HFFc6 (cell line): ENCODE data around the gene TADA2B. TPM values are rescaled to one million over a fixed set of nuclear protein-coding genes. Genes with fewer than 3 reads are reported as not detected.

Experiments
- DNase-seq: peaks from one replicate; pipeline ENCODE4 v3.0.0-alpha.2; 2018
- H3K27ac Mint-ChIP-seq: 2 replicates; pipeline ENCODE4 v1.8.0; 2020; ENCODE audit warnings: mild to moderate bottlenecking, mixed read lengths
- H3K27me3 Mint-ChIP-seq: 2 replicates; pipeline ENCODE4 v1.8.0; 2021; ENCODE audit warnings: mild to moderate bottlenecking, moderate library complexity, mixed read lengths; ENCODE audit not compliant: insufficient read depth
- H3K36me3 Mint-ChIP-seq: 2 replicates; pipeline ENCODE4 v1.8.0; 2021; ENCODE audit warnings: low read depth, mixed read lengths
- H3K4me1 Mint-ChIP-seq: 2 replicates; pipeline ENCODE4 v1.8.0; 2020; ENCODE audit warnings: low read depth, mixed read lengths
- H3K4me3 Mint-ChIP-seq: 2 replicates; pipeline ENCODE4 v1.8.0; 2020; ENCODE audit warnings: mild to moderate bottlenecking, moderate library complexity, mixed read lengths
- H3K9me3 Mint-ChIP-seq: 2 replicates; pipeline ENCODE4 v1.8.0; 2020; ENCODE audit warnings: mild to moderate bottlenecking, mixed read lengths
- CTCF ChIP-seq: fragments of 200-600 bp; sonication (generic); IDR thresholded peaks from 2 replicates; pipeline ENCODE4 v1.5.0; 2021; ENCODE audit warnings: antibody characterized with exemption, mild to moderate bottlenecking
- total RNA-seq, 6 experiments: library from RNA; stranded (reverse); fragmentation: NEBNext Ultra II Directional; extraction: Animal tissue kit (Norgen Biotek cat#: 25700); gene quantifications; 2 replicates in 1 of 6; 3 replicates in 5 of 6; pipeline ENCODE4 v1.2.3, GENCODE V29; 2021

TADA2B gene
- total RNA-seq, 6 experiments from 2014 or later, result 15.5 to 19.9 (median 17.9) TPM

- H3K36me3 Mint-ChIP-seq, result peaks cover 18% of the 10 kb centered on the region; the same call in 1 of the 2 replicates
- H3K4me3 Mint-ChIP-seq, result no peak overlapping the region
- no peaks in the 10 kb centered on the region for H3K9me3 Mint-ChIP-seq
- H3K4me1 Mint-ChIP-seq, result peaks cover 40% of the 10 kb centered on the region
- no peak for TF ChIP-seq CTCF
- no peaks in the 10 kb centered on the region; the same call in 1 of the 2 replicates for H3K27me3 Mint-ChIP-seq
- DNase-seq, result no peak
- H3K27ac Mint-ChIP-seq, result no peak overlapping the region
These were observed 18.1 kb upstream of the TADA2B start for GRCh38 chr4:7025040-7025602.

GRCh38 chr4:7026107-7026506 lies 17.1 kb upstream of the TADA2B start:
- Mint-ChIP-seq H3K4me3 (no peak overlapping the region), H3K36me3 (peaks cover 20% of the 10 kb centered on the region; the same call in 1 of the 2 replicates), H3K9me3 (no peaks in the 10 kb centered on the region)

GRCh38 chr4:7027284-7027683 lies 15.9 kb upstream of the TADA2B start:
- H3K36me3 Mint-ChIP-seq, result peaks cover 24% of the 10 kb centered on the region; the same call in 1 of the 2 replicates

More at GRCh38 chr4:7026107-7026506, 17.1 kb upstream of the TADA2B start:
- no peak for DNase-seq
- Mint-ChIP-seq H3K27me3 (no peaks in the 10 kb centered on the region; the same call in 1 of the 2 replicates), H3K27ac (no peak overlapping the region), H3K4me1 (peaks cover 30% of the 10 kb centered on the region)
- no peak for TF ChIP-seq CTCF

GRCh38 chr4:7027913-7028312 lies 15.3 kb upstream of the TADA2B start:
- no peaks in the 10 kb centered on the region; the same call in 1 of the 2 replicates for H3K27me3 Mint-ChIP-seq
- no peak for DNase-seq
- no peak overlapping the region for H3K4me3 Mint-ChIP-seq
- H3K27ac Mint-ChIP-seq, result no peak overlapping the region; the same call in 1 of the 2 replicates
- peaks cover 15% of the 10 kb centered on the region for H3K4me1 Mint-ChIP-seq
- H3K36me3 Mint-ChIP-seq, result peaks cover 26% of the 10 kb centered on the region; the same call in 1 of the 2 replicates
- TF ChIP-seq CTCF, result no peak
- H3K9me3 Mint-ChIP-seq, result no peaks in the 10 kb centered on the region

More at GRCh38 chr4:7027284-7027683, 15.9 kb upstream of the TADA2B start:
- Mint-ChIP-seq H3K9me3 (no peaks in the 10 kb centered on the region), H3K27me3 (no peaks in the 10 kb centered on the region; the same call in 1 of the 2 replicates), H3K4me3 (no peak overlapping the region), H3K27ac (no peak overlapping the region), H3K4me1 (peaks cover 20% of the 10 kb centered on the region)
- no peak for TF ChIP-seq CTCF
- DNase-seq, result no peak

GRCh38 chr4:7029212-7029611 lies 14.0 kb upstream of the TADA2B start:
- Mint-ChIP-seq H3K9me3 (no peaks in the 10 kb centered on the region), H3K27me3 (no peaks in the 10 kb centered on the region; the same call in 1 of the 2 replicates), H3K4me1 (peaks cover 8% of the 10 kb centered on the region), H3K36me3 (peaks cover 26% of the 10 kb centered on the region; the same call in 1 of the 2 replicates), H3K27ac (no peak overlapping the region; the same call in 1 of the 2 replicates), H3K4me3 (no peak overlapping the region)
- no peak for TF ChIP-seq CTCF
- DNase-seq, result no peak
